K562 (cell line): ENCODE results near the gene GREB1. TPM values are rescaled to one million over a fixed set of nuclear protein-coding genes. Genes with fewer than 3 reads are reported as not detected.

ENCODE experiments used
- ARID2 ChIP-seq: fragments of 450-650 bp; IDR thresholded peaks from 2 replicates; pipeline ENCODE4 v1.6.1; 2017; ENCODE audit warnings: antibody characterized with exemption, mild to moderate bottlenecking
- CEBPG ChIP-seq, 3 experiments: fragments of 200-800 bp in 1 of 3; sonication (Bioruptor generic) in 1 of 3; sonication (generic) in 1 of 3; formaldehyde crosslinking in 1 of 3; IDR thresholded peaks in 2 of 3; conservative IDR thresholded peaks in 1 of 3; 2 replicates each; pipeline versions ENCODE4 v1.6.1 to v1.8.0; 2016 to 2022; ENCODE audit warnings: missing compliant biosample characterization in 2 of 3, missing genetic modification characterization in 2 of 3, mild to moderate bottlenecking in 1 of 3, missing genetic modification reagents in 1 of 3
- HEY1 ChIP-seq: fragments of 250-450 bp; sonication (Bioruptor Pico); IDR thresholded peaks from 2 replicates; pipeline ENCODE4 v1.5.0; 2020; ENCODE audit warnings: mild to moderate bottlenecking, moderate library complexity, borderline replicate concordance
- HMGN3 ChIP-seq: IDR thresholded peaks from 2 replicates; pipeline ENCODE4 v1.6.1; 2011; ENCODE audit warnings: borderline replicate concordance, low read depth, mild to moderate bottlenecking, mixed read lengths, low read length; ENCODE audit not compliant: insufficient read length; ENCODE audit errors: extremely low read depth
- MTA1 ChIP-seq: fragments of 450-650 bp; IDR thresholded peaks from 2 replicates; pipeline ENCODE4 v1.6.1; 2017; ENCODE audit warnings: borderline replicate concordance
- PML ChIP-seq: IDR thresholded peaks from 2 replicates; pipeline ENCODE4 v1.6.1; 2012; ENCODE audit warnings: low read length, inconsistent platforms
- RAD21 ChIP-seq, 2 experiments: fragments of 250-450 bp in 1 of 2; fragments of 450-650 bp in 1 of 2; sonication (Bioruptor Pico) in 1 of 2; formaldehyde crosslinking in 1 of 2; IDR thresholded peaks in 1 of 2; conservative IDR thresholded peaks in 1 of 2; 2 replicates each; pipeline versions ENCODE4 v1.4.0 to v1.8.0; 2020 to 2022; ENCODE audit warnings: mild to moderate bottlenecking in 2 of 2, moderate library complexity in 1 of 2
- RB1 ChIP-seq: fragments of 450-650 bp; IDR thresholded peaks from 2 replicates; pipeline ENCODE4 v1.6.1; 2017; ENCODE audit warnings: low read depth, mild to moderate bottlenecking
- RCOR1 ChIP-seq, 2 experiments: IDR thresholded peaks; 2 replicates each; pipeline ENCODE4 v1.6.1; 2012; ENCODE audit warnings: low read depth in 2 of 2, low read length in 2 of 2, borderline replicate concordance in 1 of 2, improper control_type of control experiment in 1 of 2
- REST ChIP-seq, 2 experiments: fragments of 450-650 bp; formaldehyde crosslinking in 1 of 2; IDR thresholded peaks; 2 replicates each; pipeline versions ENCODE4 v1.4.0 to v1.6.1; 2014 to 2020; ENCODE audit warnings: mild to moderate bottlenecking in 2 of 2, borderline replicate concordance in 1 of 2, low read depth in 1 of 2
- SP1 ChIP-seq: sonication (generic); formaldehyde crosslinking; IDR thresholded peaks from 2 replicates; pipeline ENCODE4 v1.8.1; 2022; ENCODE audit warnings: mild to moderate bottlenecking, missing genetic modification reagents
- XRCC5 ChIP-seq: fragments of 200-400 bp; formaldehyde crosslinking; IDR thresholded peaks from 2 replicates; pipeline ENCODE4 v1.6.1; 2017; ENCODE audit warnings: low read depth, mild to moderate bottlenecking, low read length
- ZBTB11 ChIP-seq, 3 experiments: fragments of 200-800 bp in 1 of 3; fragments of 250-450 bp in 1 of 3; fragments of 450-650 bp in 1 of 3; sonication (Bioruptor Pico) in 1 of 3; sonication (Bioruptor generic) in 1 of 3; formaldehyde crosslinking in 1 of 3; IDR thresholded peaks; 2 replicates each; pipeline versions ENCODE4 v1.6.1 to v1.8.0; 2016 to 2022; ENCODE audit warnings: mild to moderate bottlenecking in 2 of 3, missing genetic modification characterization in 2 of 3, missing compliant biosample characterization in 1 of 3, moderate library complexity in 1 of 3
- polyA plus RNA-seq, 8 experiments: library from polyadenylated mRNA; depleted of rRNA in 4 of 8; stranded (reverse) in 5 of 8; unstranded in 3 of 8; fragments of >200 nt; fragmentation: Nextera tagmentation in 2 of 8; fragmentation: Illumina TruSeq in 1 of 8; extraction: Ambion mirVana in 2 of 8; extraction: Trizol in 1 of 8; gene quantifications; 2 replicates each; pipeline versions ENCODE4 v1.2.1 to v1.2.3, GENCODE V29; 2011 to 2014; ENCODE audit warnings: inconsistent platforms in 1 of 8, missing spikeins in 1 of 8
- total RNA-seq, 7 experiments: library from RNA; depleted of rRNA in 6 of 7; stranded (reverse); fragments of >200 nt in 6 of 7; fragmentation: Illumina TruSeq in 2 of 7; extraction: Trizol in 2 of 7; gene quantifications; 2 replicates each; pipeline versions ENCODE4 v1.2.1 to v1.2.3, GENCODE V29; 2011 to 2021; ENCODE audit warnings: low replicate concordance in 1 of 7

GREB1 gene
- total and polyA plus RNA-seq, 9 of the 15 experiments (the other 6 are each of a cell fraction or from before 2014, with no cell fraction given), result 0.04 to 0.86 (median 0.10) TPM; not detected in 1

DNA sequence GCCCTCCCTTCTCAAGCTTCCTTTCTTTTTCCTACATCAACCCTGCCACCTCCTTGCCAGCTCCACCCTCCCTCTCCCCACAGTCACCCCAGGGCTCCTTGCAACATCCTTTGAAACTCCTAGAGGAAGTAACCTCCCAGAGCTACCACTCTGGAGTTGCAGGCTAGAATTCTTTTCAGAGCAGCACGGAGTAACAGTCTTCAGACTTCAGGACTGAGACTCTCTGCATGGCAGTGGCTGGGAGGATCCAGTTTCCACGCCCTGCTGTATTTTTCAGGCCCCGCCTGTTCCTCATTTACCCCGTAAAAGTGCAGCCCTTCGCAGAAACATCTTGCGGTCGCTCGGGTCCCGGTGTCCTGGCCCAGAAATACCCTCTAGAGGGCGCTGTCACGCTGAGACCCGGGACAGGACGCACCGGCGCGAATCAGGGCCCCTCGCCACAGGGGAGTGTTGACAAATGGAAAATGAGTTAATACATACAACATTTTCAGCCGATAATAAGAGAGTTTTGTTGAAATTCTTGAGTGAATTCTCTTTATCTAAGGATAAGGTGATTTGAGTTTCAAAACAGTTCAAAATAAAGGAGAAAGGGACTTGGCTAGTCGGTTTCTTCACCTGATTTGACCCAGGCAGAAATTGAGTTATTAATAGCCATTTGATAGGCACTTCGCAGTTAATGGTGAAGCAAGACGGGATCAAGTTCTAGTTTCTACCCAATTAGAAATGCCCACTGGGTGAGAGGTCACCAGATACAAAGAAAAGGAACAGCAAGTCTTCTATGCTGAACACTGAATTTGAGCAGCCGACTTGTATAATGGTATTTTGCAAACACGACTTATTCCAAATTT is 154.6 kb downstream of the GREB1 start (continued):
- TF ChIP-seq REST (IDR thresholded peaks at IDR 0.05; ENCODE audit: borderline replicate concordance) (peak; percentile 64; the same call in 1 of the 2 replicates), REST (CRISPR knock-in tag; IDR thresholded peaks at IDR 0.05; ENCODE audit: low read depth) (no peak), RB1 (peak; percentile 60; the same call in 1 of the 2 replicates), RAD21 (CRISPR knock-in tag; conservative IDR thresholded peaks at IDR 0.05 in 1 of 2, IDR thresholded peaks at IDR 0.05 in 1 of 2) (peak; percentile 76 to 79), RCOR1 (IDR thresholded peaks at IDR 0.05; ENCODE audit: borderline replicate concordance in 1 of 2, low read depth in 2 of 2, low read length in 2 of 2) (peak in 1 of 2 experiments; percentile 31; a peak in 1 of 4 replicates), HEY1 (CRISPR knock-in tag) (no peak), PML (no peak), MTA1 (no peak), HMGN3 (peak; percentile 40), ZBTB11 (CRISPR knock-in tag; IDR thresholded peaks at IDR 0.05) (no peak), ARID2 (0 out of 2 replicates have a peak, but pooled peaks have one; percentile 54), CEBPG (CRISPR knock-in tag; IDR thresholded peaks at IDR 0.05) (no peak), CEBPG (tag; conservative IDR thresholded peaks at IDR 0.05 in 1 of 2, IDR thresholded peaks at IDR 0.05 in 1 of 2) (peak in 1 of 2 experiments; percentile 51; a peak in 1 of 4 replicates), SP1 (CRISPR knock-in tag) (peak; percentile 49; the same call in 1 of the 2 replicates), XRCC5 (0 out of 2 replicates have a peak, but pooled peaks have one; percentile 65)
